Stimulated activated CD8-positive, alpha-beta memory T cell treated with anti-CD3 and anti-CD28 coated beads, Interleukin-12 subunit alpha, Interleukin-12 subunit beta, amount 100 ng/mL, for 4 hours (primary cell): Measurements from ENCODE around the gene CELF5.
"Not testable (repeated sequence)": the region's sequence is repeated elsewhere in the genome, so short reads cannot be mapped to it uniquely, and the experiment has no call there.

Experiments
- DNase-seq: peaks from one replicate; pipeline ENCODE4 v3.0.0-alpha.2; 2020; ENCODE audit warnings: low read depth

CELF5 gene

GRCh38 chr19:3292958-3293529 lies 68.6 kb downstream of the CELF5 start:
- no peak for DNase-seq

GRCh38 chr19:3293560-3293959 lies 69.1 kb downstream of the CELF5 start:
- DNase-seq = no peak

- no peak for DNase-seq
Measured at GRCh38 chr19:3294080-3294850, 69.8 kb downstream of the CELF5 start.

GRCh38 chr19:3295581-3295980 lies 71.1 kb downstream of the CELF5 start:
- DNase-seq = no peak

- no peak for DNase-seq
Measured at GRCh38 chr19:3296034-3296433, 71.6 kb downstream of the CELF5 start.

GRCh38 chr19:3296446-3296845 lies 72.0 kb downstream of the CELF5 start:
- no peak for DNase-seq

GRCh38 chr19:3298853-3299449 lies 74.5 kb downstream of the CELF5 start:
- no peak for DNase-seq

GRCh38 chr19:3300566-3300965 lies 76.1 kb downstream of the CELF5 start:
- not testable (repeated sequence) for DNase-seq

- DNase-seq = no peak
Measured at GRCh38 chr19:3302755-3303154, 78.3 kb downstream of the CELF5 start.

GRCh38 chr19:3304871-3305423 lies 80.5 kb downstream of the CELF5 start:
- peak; percentile 45 for DNase-seq

GRCh38 chr19:3309724-3310123 lies 85.3 kb downstream of the CELF5 start:
- DNase-seq = no peak

GRCh38 chr19:3310280-3310679 lies 85.8 kb downstream of the CELF5 start:
- DNase-seq = no peak

GRCh38 chr19:3310711-3311110 lies 86.2 kb downstream of the CELF5 start:
- no peak for DNase-seq

GRCh38 chr19:3313199-3313575 lies 88.7 kb downstream of the CELF5 start:
- no peak for DNase-seq

GRCh38 chr19:3314962-3315675 lies 90.7 kb downstream of the CELF5 start:
- DNase-seq = no peak

- DNase-seq = no peak
Measured at GRCh38 chr19:3315676-3315973, 91.2 kb downstream of the CELF5 start.

- no peak for DNase-seq
Measured at GRCh38 chr19:3316132-3316648, 91.7 kb downstream of the CELF5 start.

- DNase-seq = no peak
Measured at GRCh38 chr19:3316659-3317207, 92.3 kb downstream of the CELF5 start.

GRCh38 chr19:3319643-3320353 lies 95.3 kb downstream of the CELF5 start:
- DNase-seq = no peak

- no peak for DNase-seq
Measured at GRCh38 chr19:3320354-3320670, 95.9 kb downstream of the CELF5 start.

GRCh38 chr19:3320853-3321252 lies 96.4 kb downstream of the CELF5 start:
- no peak for DNase-seq

- no peak for DNase-seq
Measured at GRCh38 chr19:3321696-3322095, 97.2 kb downstream of the CELF5 start.
